SK-N-SH (cell line): ENCODE measurements around the gene RAPGEF1.

Experiments
- EZH2phosphoT487 ChIP-seq: fragments of 200-600 bp; sonication (generic); IDR thresholded peaks from 2 replicates; pipeline ENCODE4 v1.6.1; 2017; ENCODE audit warnings: low read depth, mixed run types, mild to moderate bottlenecking, antibody characterized with exemption, moderate library complexity, borderline replicate concordance
- GATA2 ChIP-seq: sonication (generic); formaldehyde crosslinking; IDR thresholded peaks from 2 replicates; pipeline ENCODE4 v1.5.0; 2020; ENCODE audit warnings: mild to moderate bottlenecking, missing genetic modification reagents
- JUND ChIP-seq: IDR thresholded peaks from 2 replicates; pipeline ENCODE4 v1.4.0; 2012
- YY1 ChIP-seq: IDR thresholded peaks from 2 replicates; pipeline ENCODE4 v1.4.0; 2012; ENCODE audit warnings: low read depth, mild to moderate bottlenecking
- TF ChIP-seq, protein P1 (sequence below): fragments of 200-600 bp; sonication (generic); IDR thresholded peaks from 2 replicates; pipeline ENCODE4 v1.6.1; 2017; ENCODE audit warnings: antibody characterized with exemption, mild to moderate bottlenecking, moderate library complexity

DNA sequence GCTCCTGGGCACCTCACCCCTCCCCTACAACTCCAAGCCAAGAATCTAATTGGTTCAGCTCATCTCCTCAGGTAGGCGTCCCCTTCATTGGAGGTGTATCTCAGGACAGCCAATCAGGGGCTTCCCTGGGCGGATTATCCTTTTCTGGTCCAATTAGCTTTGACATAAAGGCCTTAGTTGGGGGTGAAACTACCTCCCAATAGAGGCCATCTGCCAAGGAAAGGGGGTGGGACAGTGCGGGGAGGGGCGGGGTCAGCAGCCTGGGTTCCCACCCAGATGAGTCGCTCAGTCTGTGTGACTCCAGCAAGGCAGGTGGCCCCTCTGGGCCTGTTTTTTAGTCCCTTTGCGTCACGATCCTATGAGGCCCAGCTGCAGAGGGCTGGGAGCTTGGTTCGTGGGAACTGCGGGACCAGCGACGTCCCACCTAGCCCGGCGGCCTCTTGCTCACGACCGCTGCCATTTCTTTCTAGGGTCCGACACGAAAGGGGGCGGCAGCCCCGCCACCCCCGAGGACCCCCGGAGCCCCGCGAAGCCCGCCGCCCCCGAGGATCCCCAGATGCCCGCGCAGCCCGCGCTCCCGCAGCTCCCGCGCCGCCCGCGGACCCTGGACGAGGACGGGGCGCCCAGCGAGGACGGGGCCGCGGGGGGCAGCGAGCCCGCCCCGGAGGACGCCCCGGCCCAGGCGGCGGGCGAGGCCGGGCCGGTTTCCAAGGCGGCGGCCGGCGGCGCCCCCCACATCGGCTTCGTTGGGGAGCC, 185.6 kb downstream of the RAPGEF1 start:
- TF ChIP-seq, protein P1, sequence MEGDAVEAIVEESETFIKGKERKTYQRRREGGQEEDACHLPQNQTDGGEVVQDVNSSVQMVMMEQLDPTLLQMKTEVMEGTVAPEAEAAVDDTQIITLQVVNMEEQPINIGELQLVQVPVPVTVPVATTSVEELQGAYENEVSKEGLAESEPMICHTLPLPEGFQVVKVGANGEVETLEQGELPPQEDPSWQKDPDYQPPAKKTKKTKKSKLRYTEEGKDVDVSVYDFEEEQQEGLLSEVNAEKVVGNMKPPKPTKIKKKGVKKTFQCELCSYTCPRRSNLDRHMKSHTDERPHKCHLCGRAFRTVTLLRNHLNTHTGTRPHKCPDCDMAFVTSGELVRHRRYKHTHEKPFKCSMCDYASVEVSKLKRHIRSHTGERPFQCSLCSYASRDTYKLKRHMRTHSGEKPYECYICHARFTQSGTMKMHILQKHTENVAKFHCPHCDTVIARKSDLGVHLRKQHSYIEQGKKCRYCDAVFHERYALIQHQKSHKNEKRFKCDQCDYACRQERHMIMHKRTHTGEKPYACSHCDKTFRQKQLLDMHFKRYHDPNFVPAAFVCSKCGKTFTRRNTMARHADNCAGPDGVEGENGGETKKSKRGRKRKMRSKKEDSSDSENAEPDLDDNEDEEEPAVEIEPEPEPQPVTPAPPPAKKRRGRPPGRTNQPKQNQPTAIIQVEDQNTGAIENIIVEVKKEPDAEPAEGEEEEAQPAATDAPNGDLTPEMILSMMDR: no peak
- TF ChIP-seq JUND (no peak), EZH2phosphoT487 (no peak), YY1 (no peak), GATA2 (CRISPR knock-in tag) (no peak)
